Endothelial cell (in vitro differentiated cells): ENCODE results near the gene EPSTI1. TPM values are rescaled to one million over a fixed set of nuclear protein-coding genes. Genes with fewer than 3 reads are reported as not detected.

Experiments
- DNase-seq: peaks from one replicate; pipeline ENCODE4 v3.0.0; 2021; ENCODE audit warnings: low spot score
- H3K27ac Mint-ChIP-seq: one replicate; pipeline ENCODE4 v1.8.0; 2021; ENCODE audit warnings: mixed read lengths, inconsistent platforms; ENCODE audit not compliant: unreplicated experiment
- H3K27me3 Mint-ChIP-seq: one replicate; pipeline ENCODE4 v1.8.0; 2021; ENCODE audit warnings: mild to moderate bottlenecking, moderate library complexity, mixed read lengths, inconsistent platforms; ENCODE audit not compliant: unreplicated experiment
- H3K36me3 Mint-ChIP-seq: one replicate; pipeline ENCODE4 v1.8.0; 2021; ENCODE audit warnings: mild to moderate bottlenecking, low read depth, mixed read lengths, inconsistent platforms; ENCODE audit not compliant: unreplicated experiment
- H3K4me1 Mint-ChIP-seq: one replicate; pipeline ENCODE4 v1.8.0; 2021; ENCODE audit warnings: mild to moderate bottlenecking, mixed read lengths, inconsistent platforms; ENCODE audit not compliant: unreplicated experiment
- H3K4me3 Mint-ChIP-seq: one replicate; pipeline ENCODE4 v1.8.0; 2021; ENCODE audit warnings: mild to moderate bottlenecking, mixed read lengths, inconsistent platforms; ENCODE audit not compliant: unreplicated experiment
- H3K9me3 Mint-ChIP-seq: one replicate; pipeline ENCODE4 v1.8.0; 2021; ENCODE audit warnings: mixed read lengths, inconsistent platforms; ENCODE audit not compliant: unreplicated experiment
- total RNA-seq: library from RNA; stranded (reverse); fragmentation: NEBNext Ultra II Directional; extraction: Animal tissue kit (Norgen Biotek cat#: 25700); gene quantifications from one replicate; pipeline ENCODE4 v1.2.1, GENCODE V29; 2021; ENCODE audit not compliant: unreplicated experiment
- TF ChIP-seq, protein P1 (sequence below): fragments of 200-600 bp; sonication (generic); IDR thresholded peaks from one replicate; pipeline ENCODE4 v1.5.0; 2021; ENCODE audit warnings: antibody characterized with exemption; ENCODE audit not compliant: unreplicated experiment

Gene EPSTI1
- total RNA-seq, 1 donor from 2014 or later: 0.77 TPM

GRCh38 chr13:42907745-42908144 is 84.3 kb downstream of the EPSTI1 start:
- Mint-ChIP-seq H3K4me1 (no peaks in the 10 kb centered on the region), H3K27me3 (no peaks in the 10 kb centered on the region), H3K27ac (no peak overlapping the region), H3K9me3 (no peaks in the 10 kb centered on the region), H3K4me3 (no peak overlapping the region), H3K36me3 (no peaks in the 10 kb centered on the region)
- no peak for DNase-seq
- TF ChIP-seq, protein P1, sequence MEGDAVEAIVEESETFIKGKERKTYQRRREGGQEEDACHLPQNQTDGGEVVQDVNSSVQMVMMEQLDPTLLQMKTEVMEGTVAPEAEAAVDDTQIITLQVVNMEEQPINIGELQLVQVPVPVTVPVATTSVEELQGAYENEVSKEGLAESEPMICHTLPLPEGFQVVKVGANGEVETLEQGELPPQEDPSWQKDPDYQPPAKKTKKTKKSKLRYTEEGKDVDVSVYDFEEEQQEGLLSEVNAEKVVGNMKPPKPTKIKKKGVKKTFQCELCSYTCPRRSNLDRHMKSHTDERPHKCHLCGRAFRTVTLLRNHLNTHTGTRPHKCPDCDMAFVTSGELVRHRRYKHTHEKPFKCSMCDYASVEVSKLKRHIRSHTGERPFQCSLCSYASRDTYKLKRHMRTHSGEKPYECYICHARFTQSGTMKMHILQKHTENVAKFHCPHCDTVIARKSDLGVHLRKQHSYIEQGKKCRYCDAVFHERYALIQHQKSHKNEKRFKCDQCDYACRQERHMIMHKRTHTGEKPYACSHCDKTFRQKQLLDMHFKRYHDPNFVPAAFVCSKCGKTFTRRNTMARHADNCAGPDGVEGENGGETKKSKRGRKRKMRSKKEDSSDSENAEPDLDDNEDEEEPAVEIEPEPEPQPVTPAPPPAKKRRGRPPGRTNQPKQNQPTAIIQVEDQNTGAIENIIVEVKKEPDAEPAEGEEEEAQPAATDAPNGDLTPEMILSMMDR: no peak

GRCh38 chr13:42906257-42906656 is 85.8 kb downstream of the EPSTI1 start:
- Mint-ChIP-seq H3K27me3 (no peaks in the 10 kb centered on the region), H3K36me3 (no peaks in the 10 kb centered on the region), H3K4me1 (no peaks in the 10 kb centered on the region), H3K4me3 (no peak overlapping the region), H3K9me3 (no peaks in the 10 kb centered on the region), H3K27ac (no peak overlapping the region)
- TF ChIP-seq, protein P1: no peak
- no peak for DNase-seq

GRCh38 chr13:42905579-42905978 is 86.5 kb downstream of the EPSTI1 start:
- Mint-ChIP-seq H3K36me3 (no peaks in the 10 kb centered on the region), H3K9me3 (no peaks in the 10 kb centered on the region), H3K4me3 (no peak overlapping the region), H3K27ac (no peak overlapping the region), H3K27me3 (no peaks in the 10 kb centered on the region), H3K4me1 (no peaks in the 10 kb centered on the region)
- TF ChIP-seq, protein P1: no peak
- DNase-seq: no peak

GRCh38 chr13:42899266-42899665 is 92.8 kb downstream of the EPSTI1 start:
- TF ChIP-seq, protein P1: no peak
- H3K4me3 Mint-ChIP-seq: no peak overlapping the region
- H3K27ac Mint-ChIP-seq: no peak overlapping the region
- no peaks in the 10 kb centered on the region for H3K9me3 Mint-ChIP-seq
- no peak for DNase-seq
- H3K27me3 Mint-ChIP-seq: peaks cover 3% of the 10 kb centered on the region
- H3K4me1 Mint-ChIP-seq: no peaks in the 10 kb centered on the region
- H3K36me3 Mint-ChIP-seq: no peaks in the 10 kb centered on the region

DNA sequence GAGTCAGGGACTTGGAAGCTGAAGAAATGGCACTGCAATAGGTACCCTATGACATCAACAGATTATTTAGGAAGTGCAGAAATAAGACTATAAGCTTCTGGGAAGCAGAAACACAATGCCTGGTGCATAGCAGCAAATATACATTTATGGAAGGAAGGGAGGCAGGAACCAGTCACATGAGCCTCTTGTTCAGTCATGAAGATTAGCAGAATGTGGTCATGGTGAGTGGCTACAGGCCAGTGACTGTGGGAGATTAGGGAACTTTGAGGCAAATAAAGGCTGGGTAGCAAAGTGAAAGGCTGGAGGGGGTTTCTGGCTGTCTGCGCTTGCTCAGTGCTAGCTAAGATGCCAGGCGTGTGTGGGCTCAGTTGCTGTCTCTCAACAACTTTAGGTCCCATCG is 96.3 kb downstream of the EPSTI1 start:
- no peaks in the 10 kb centered on the region for H3K9me3 Mint-ChIP-seq
- H3K36me3 Mint-ChIP-seq: no peaks in the 10 kb centered on the region
- peaks cover 3% of the 10 kb centered on the region for H3K27me3 Mint-ChIP-seq
- H3K4me3 Mint-ChIP-seq: no peak overlapping the region
- H3K27ac Mint-ChIP-seq: no peak overlapping the region
- H3K4me1 Mint-ChIP-seq: no peaks in the 10 kb centered on the region
- TF ChIP-seq, protein P1: no peak
- no peak for DNase-seq
